Panc1 (cell line): ENCODE measurements around the gene MAGI2. TPM values are rescaled to one million over a fixed set of nuclear protein-coding genes. Genes with fewer than 3 reads are reported as not detected.

Experiments used
- ATAC-seq: fragments of 200-7000 bp; cut with Tn5 transposase; 2 replicates; pipeline ENCODE4 v1.9.1; 2020; ENCODE audit warnings: mild to moderate bottlenecking, moderate library complexity
- BruUV-seq: library from RNA; stranded (reverse); fragments of 400-500 nt; replicated peaks from 2 replicates; lab custom pipeline; 2021; lab: Mats Ljungman, UMichigan
- CTCF ChIA-PET: fragments of 300-600 bp; sonication (Branson Sonifier 250); formaldehyde crosslinking; loops from one replicate; lab custom pipeline; 2022; ENCODE audit warnings: antibody characterized with exemption; lab: Charles Lee
- POLR2A ChIA-PET: fragments of 300-600 bp; sonication (Branson Sonifier 250); formaldehyde crosslinking; loops from one replicate; lab custom pipeline; 2022; ENCODE audit warnings: antibody characterized with exemption; lab: Charles Lee
- DNase-seq: peaks from one replicate; pipeline ENCODE4 v3.0.0-alpha.2; 2010; ENCODE audit warnings: low read depth, low spot score
- H3K27ac ChIP-seq: 2 replicates; pipeline ENCODE4 v1.5.1; 2011; ENCODE audit warnings: mild to moderate bottlenecking, low read length, inconsistent platforms
- H3K27me3 ChIP-seq: fragments of 200-500 bp; sonication (Bioruptor generic); 2 replicates; pipeline ENCODE4 v1.6.0; 2014; ENCODE audit warnings: low read length, inconsistent platforms; ENCODE audit not compliant: control insufficient read depth, insufficient read depth
- H3K36me3 ChIP-seq: fragments of 200-500 bp; sonication (Bioruptor generic); 2 replicates; pipeline ENCODE4 v1.5.1; 2014; ENCODE audit warnings: inconsistent platforms, mild to moderate bottlenecking, low read length, moderate library complexity; ENCODE audit not compliant: control insufficient read depth, insufficient read depth
- H3K4me1 ChIP-seq: 2 replicates; pipeline ENCODE4 v1.5.1; 2011; ENCODE audit warnings: inconsistent platforms, mild to moderate bottlenecking, low read length, moderate library complexity; ENCODE audit not compliant: control insufficient read depth, insufficient read depth
- H3K4me3 ChIP-seq, 2 experiments: 2 replicates each; pipeline ENCODE4 v1.5.1; 2011 to 2012; ENCODE audit warnings: low read depth in 2 of 2, low read length in 2 of 2, mild to moderate bottlenecking in 2 of 2, inconsistent platforms in 1 of 2, moderate library complexity in 1 of 2
- H3K9me3 ChIP-seq: fragments of 200-500 bp; sonication (Bioruptor generic); 2 replicates; pipeline ENCODE4 v1.5.1; 2014; ENCODE audit warnings: low read depth, mild to moderate bottlenecking, inconsistent platforms, low read length, moderate library complexity; ENCODE audit not compliant: control insufficient read depth, insufficient read depth
- CTCF ChIP-seq: fragments of 450-650 bp; IDR thresholded peaks from 2 replicates; pipeline ENCODE4 v1.5.1; 2017; ENCODE audit warnings: mild to moderate bottlenecking
- POLR2AphosphoS5 ChIP-seq: IDR thresholded peaks from 2 replicates; pipeline ENCODE4 v1.6.1; 2012; ENCODE audit warnings: mild to moderate bottlenecking, low read depth, low read length, moderate library complexity
- REST ChIP-seq, 2 experiments: IDR thresholded peaks; 2 replicates each; pipeline ENCODE4 v1.6.1; 2011 to 2012; ENCODE audit warnings: low read depth in 2 of 2, control low read depth in 1 of 2, low read length in 1 of 2, mild to moderate bottlenecking in 1 of 2, moderate library complexity in 1 of 2; ENCODE audit not compliant: insufficient read depth in 1 of 2
- SIN3A ChIP-seq: IDR thresholded peaks from 2 replicates; pipeline ENCODE4 v1.6.1; 2012; ENCODE audit warnings: low read depth, mild to moderate bottlenecking, low read length, moderate library complexity, borderline replicate concordance; ENCODE audit not compliant: insufficient read depth
- TCF7L2 ChIP-seq: IDR thresholded peaks from 2 replicates; pipeline ENCODE4 v1.6.1; 2011; ENCODE audit warnings: mild to moderate bottlenecking, low read depth, low read length, inconsistent platforms
- in situ Hi-C: cut with HindIII; loops from 2 replicates; pipeline ENCODE4 v1.10.0; 2016; ENCODE audit warnings: low sequenced_read_pairs, low pct_unique_long_range_greater_than_20kb
- intact Hi-C: fragments of 100-400 bp; cut with micrococcal nuclease; formaldehyde crosslinking; loops from one replicate; pipeline ENCODE4 v1.10.0; 2022; ENCODE audit not compliant: unreplicated experiment
- total RNA-seq: library from RNA; stranded (reverse); gene quantifications from one replicate; pipeline ENCODE4 v1.2.1, GENCODE V29; 2021; ENCODE audit not compliant: unreplicated experiment

Gene MAGI2
- total RNA-seq, 1 experiment from 2014 or later, result 5.4 TPM

GRCh38 chr7:79301419-79301818 is 152.0 kb downstream of the MAGI2 start:
- no peaks in the 10 kb centered on the region for H3K9me3 ChIP-seq
- ATAC-seq (no peak), DNase-seq (no peak)
- peaks cover 6% of the 10 kb centered on the region; the same call in 1 of the 2 replicates for H3K4me1 ChIP-seq
- intact Hi-C loops (no loop called here), in situ Hi-C loops (no loop called here)
- no peaks in the 10 kb centered on the region for H3K27me3 ChIP-seq
- no peak for TF ChIP-seq REST (IDR thresholded peaks at IDR 0.05; ENCODE audit: insufficient read depth in 1 of 2, low read depth in 2 of 2, low read length in 1 of 2)
- no peak for TF ChIP-seq CTCF
- no peak overlapping the region for H3K4me3 ChIP-seq
- no TSS peak for BruUV-seq
- POLR2A ChIA-PET, result no interaction called here
- peak overlapping the region; percentile 71; the same call in 1 of the 2 replicates for H3K27ac ChIP-seq
- H3K36me3 ChIP-seq, result no peaks in the 10 kb centered on the region
- CTCF ChIA-PET, result no interaction called here

GRCh38 chr7:79300573-79300972 is 152.9 kb downstream of the MAGI2 start:
- no TSS peak for BruUV-seq
- in situ Hi-C loops, result no loop called here
- no peak for TF ChIP-seq REST (IDR thresholded peaks at IDR 0.05; ENCODE audit: insufficient read depth in 1 of 2, low read depth in 2 of 2, low read length in 1 of 2)
- no peak for TF ChIP-seq CTCF
- no peak for TF ChIP-seq TCF7L2
- no peak for TF ChIP-seq SIN3A
- no peak for TF ChIP-seq POLR2AphosphoS5
- H3K36me3 ChIP-seq, result no peaks in the 10 kb centered on the region
- POLR2A ChIA-PET, result no interaction called here
- no peak for ATAC-seq
- H3K27me3 ChIP-seq, result no peaks in the 10 kb centered on the region
- H3K27ac ChIP-seq, result peak overlapping the region; percentile 20; the same call in 1 of the 2 replicates
- H3K4me1 ChIP-seq, result peaks cover 4% of the 10 kb centered on the region; the same call in 1 of the 2 replicates
- H3K9me3 ChIP-seq, result no peaks in the 10 kb centered on the region; the same call in 1 of the 2 replicates
- DNase-seq, result no peak
- no peak overlapping the region for H3K4me3 ChIP-seq
- CTCF ChIA-PET, result no interaction called here
- intact Hi-C loops, result no loop called here
